Skeletal muscle tissue (tissue), 4 donors: ENCODE data around the gene SIK3. TPM values are rescaled to one million over a fixed set of nuclear protein-coding genes. Genes with fewer than 3 reads are reported as not detected.

Source experiments
- H3K27ac ChIP-seq: one replicate; pipeline ENCODE4 v1.7.0; 2013; ENCODE audit warnings: mild to moderate bottlenecking, low read depth, low read length, inconsistent platforms
- H3K27me3 ChIP-seq, 3 donors: one replicate each; pipeline ENCODE4 v1.7.0; 2013; ENCODE audit warnings: low read length in 3 of 3; ENCODE audit not compliant: control insufficient read depth in 3 of 3, insufficient read depth in 3 of 3
- H3K36me3 ChIP-seq, 3 donors: one replicate each; pipeline ENCODE4 v1.7.0; 2013; ENCODE audit warnings: low read length in 3 of 3; ENCODE audit not compliant: control insufficient read depth in 3 of 3, insufficient read depth in 3 of 3
- H3K4me1 ChIP-seq, 3 donors: one replicate each; pipeline ENCODE4 v1.7.0; 2013; ENCODE audit warnings: low read length in 3 of 3, mild to moderate bottlenecking in 3 of 3; ENCODE audit not compliant: control insufficient read depth in 3 of 3, insufficient read depth in 3 of 3
- H3K4me3 ChIP-seq, 3 donors: one replicate each; pipeline ENCODE4 v1.7.0; 2013; ENCODE audit warnings: low read length in 3 of 3
- H3K9ac ChIP-seq, 3 donors: one replicate each; pipeline ENCODE4 v1.7.0; 2013; ENCODE audit warnings: low read length in 3 of 3, mild to moderate bottlenecking in 3 of 3, moderate library complexity in 2 of 3, low read depth in 1 of 3
- H3K9me3 ChIP-seq, 3 donors: one replicate each; pipeline ENCODE4 v1.7.0; 2013; ENCODE audit warnings: low read length in 3 of 3; ENCODE audit not compliant: control insufficient read depth in 3 of 3
- total RNA-seq: library from RNA; depleted of rRNA; stranded (reverse); fragments of >200 nt; gene quantifications from one replicate; pipeline ENCODE4 v1.2.3, GENCODE V29; 2014
- donor health status: Osteomylitis.

Gene SIK3
- total RNA-seq, 1 donor from 2014 or later = 21.4 TPM

DNA sequence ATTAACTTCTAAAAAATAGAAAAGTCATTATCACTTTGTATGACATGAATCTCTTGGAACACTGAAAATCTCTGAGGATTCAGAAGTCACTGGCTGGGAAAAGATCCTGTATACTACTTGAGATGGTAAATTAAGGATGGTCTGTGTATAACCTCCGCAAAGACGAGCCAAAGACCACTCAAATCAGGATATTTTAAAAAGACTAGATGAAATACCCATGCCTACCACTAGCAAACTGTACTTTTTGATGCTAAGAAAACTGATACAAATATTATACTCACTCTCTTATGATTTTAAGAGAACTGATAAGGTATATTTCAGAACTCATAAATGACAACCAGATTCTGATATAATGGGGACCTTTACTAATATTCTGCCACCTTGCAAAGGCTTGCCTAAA, 182.2 kb downstream of the SIK3 start:
- Histone ChIP-seq H3K36me3 (peaks cover 0 to 4% (median 0%) of the 10 kb centered on the region in 3 donors), H3K27me3 (no peaks in the 10 kb centered on the region), H3K4me1 (peaks cover 0 to 6% (median 4%) of the 10 kb centered on the region in 3 donors), H3K9ac (no peak overlapping the region), H3K4me3 (no peak overlapping the region), H3K27ac (no peak overlapping the region), H3K9me3 (no peaks in the 10 kb centered on the region)

DNA sequence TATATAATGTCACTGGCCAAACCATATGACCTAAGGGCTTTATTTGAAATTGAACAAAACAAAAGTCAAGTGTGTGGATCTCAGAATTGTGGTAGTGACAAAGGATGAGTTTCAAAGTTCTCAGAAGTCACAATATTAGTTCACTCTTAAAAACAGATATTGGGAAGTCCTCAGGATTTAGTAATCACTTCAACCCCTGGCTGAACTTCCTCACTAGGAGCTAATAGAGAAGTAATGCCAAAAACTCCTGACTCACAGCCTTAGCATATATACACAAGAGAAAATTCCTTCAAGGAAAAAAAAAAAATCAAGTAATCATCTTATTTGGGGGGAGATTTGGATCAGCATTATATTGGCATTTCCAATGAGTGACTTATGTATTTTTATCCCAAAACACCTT, 185.2 kb downstream of the SIK3 start:
- H3K4me1 ChIP-seq = peaks cover 0 to 6% (median 4%) of the 10 kb centered on the region in 3 donors
- H3K4me3 ChIP-seq = no peak overlapping the region
- no peak overlapping the region for H3K27ac ChIP-seq
- H3K9ac ChIP-seq = no peak overlapping the region
- no peaks in the 10 kb centered on the region for H3K27me3 ChIP-seq
- H3K36me3 ChIP-seq = no peaks in the 10 kb centered on the region
- H3K9me3 ChIP-seq = no peaks in the 10 kb centered on the region

DNA sequence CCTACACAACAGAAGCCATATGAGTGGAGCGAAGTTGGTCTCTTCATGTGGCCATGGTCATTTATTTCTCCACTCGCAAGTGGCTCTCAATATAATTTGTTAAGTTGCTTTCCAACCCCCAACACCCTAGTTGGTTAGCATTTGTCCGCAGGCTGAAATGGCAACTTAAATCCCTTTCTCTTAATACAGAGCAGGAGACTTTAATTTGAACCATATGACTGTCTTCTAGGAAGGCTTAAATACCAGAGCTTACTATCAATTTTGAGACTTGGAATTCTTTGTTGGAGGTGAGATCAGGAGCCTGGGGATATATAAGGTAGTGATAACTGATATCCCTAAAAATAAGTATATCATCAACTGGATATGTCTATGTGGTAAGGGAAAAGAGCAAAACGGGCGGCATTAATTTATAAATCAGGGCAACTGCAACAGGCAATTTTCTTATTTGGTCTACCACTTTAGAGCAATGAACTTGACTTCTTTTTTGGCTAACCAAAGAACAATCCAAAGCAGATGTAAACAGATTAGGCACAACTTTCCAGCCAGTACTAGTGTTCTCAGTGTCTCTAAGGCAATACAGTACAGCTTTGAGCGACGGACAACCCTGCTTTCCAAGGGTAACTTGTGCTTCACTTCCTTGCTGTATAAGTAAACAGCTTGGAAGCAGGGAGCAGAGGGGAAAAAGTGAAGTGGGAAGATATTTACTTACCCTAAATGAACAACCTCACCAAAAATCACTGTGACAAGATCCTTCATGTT, 186.1 kb downstream of the SIK3 start:
- Histone ChIP-seq H3K4me1 (peaks cover 0 to 6% (median 4%) of the 10 kb centered on the region in 3 donors), H3K27ac (no peak overlapping the region), H3K4me3 (no peak overlapping the region), H3K9ac (no peak overlapping the region), H3K9me3 (no peaks in the 10 kb centered on the region), H3K36me3 (no peaks in the 10 kb centered on the region), H3K27me3 (no peaks in the 10 kb centered on the region)

DNA sequence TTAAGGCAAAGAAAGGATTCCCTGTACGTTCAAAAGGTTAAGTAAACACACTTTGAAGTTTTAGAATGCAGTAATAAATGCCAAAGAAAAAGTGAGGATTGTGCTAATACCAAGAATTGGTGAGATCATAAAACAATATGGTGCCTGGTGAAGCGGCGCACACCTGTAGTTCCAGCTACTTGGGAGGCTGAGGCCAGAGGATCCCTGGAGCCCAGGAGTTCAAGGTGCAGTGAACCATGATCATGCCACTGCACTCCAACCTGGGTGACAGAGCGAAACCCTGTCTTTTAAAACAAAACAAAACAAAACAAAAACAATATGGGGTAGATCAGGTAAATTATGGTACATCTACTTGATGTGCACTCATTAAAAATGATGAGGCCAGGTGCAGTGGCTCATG, 187.4 kb downstream of the SIK3 start:
- peaks cover 4 to 7% (median 6%) of the 10 kb centered on the region in 3 donors for H3K4me1 ChIP-seq
- no peak overlapping the region for H3K9ac ChIP-seq
- no peak overlapping the region for H3K27ac ChIP-seq
- H3K4me3 ChIP-seq = no peak overlapping the region
- H3K9me3 ChIP-seq = no peaks in the 10 kb centered on the region
- no peaks in the 10 kb centered on the region for H3K36me3 ChIP-seq
- H3K27me3 ChIP-seq = no peaks in the 10 kb centered on the region

DNA sequence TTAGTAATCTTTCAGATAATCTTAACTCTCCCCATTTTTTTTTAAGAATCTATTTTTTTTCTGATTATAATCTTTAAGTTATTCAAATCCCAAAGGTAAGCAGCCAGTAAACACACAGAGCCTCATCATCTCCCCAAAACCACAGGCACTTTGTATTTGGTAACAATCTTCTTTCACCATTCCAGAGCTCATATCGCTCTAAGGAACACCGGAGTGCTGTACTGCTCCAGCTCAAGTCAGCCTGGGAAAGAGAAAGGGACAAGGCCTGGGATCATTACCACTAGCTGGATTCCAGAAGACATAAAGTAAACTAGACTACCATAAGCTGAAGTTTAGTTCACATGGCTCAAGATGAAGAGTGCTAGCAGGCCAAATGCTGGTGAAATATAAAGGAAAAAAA, 187.8 kb downstream of the SIK3 start:
- Histone ChIP-seq H3K36me3 (no peaks in the 10 kb centered on the region), H3K27me3 (no peaks in the 10 kb centered on the region), H3K4me1 (peaks cover 4 to 7% (median 6%) of the 10 kb centered on the region in 3 donors)

DNA sequence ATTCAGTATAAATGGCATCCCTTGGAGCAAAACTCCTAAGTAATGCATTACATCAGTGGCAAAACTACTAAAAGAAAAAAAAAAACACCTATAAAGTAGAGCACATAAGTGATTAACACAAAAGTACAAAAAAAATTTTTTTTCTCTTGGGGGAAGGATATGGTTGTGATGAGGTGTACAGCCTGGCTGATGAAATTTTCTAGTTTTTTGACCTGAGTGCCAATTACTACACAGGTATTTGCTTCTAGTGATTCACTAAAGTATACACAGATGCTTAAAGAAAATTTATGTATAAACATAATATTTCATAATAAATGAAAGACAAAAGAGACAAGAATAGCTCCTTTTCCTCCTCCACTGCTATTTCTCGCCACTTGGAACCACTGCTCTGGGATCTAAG, 189.0 kb downstream of the SIK3 start:
- no peak overlapping the region for H3K27ac ChIP-seq
- peaks cover 5 to 7% (median 6%) of the 10 kb centered on the region in 3 donors for H3K4me1 ChIP-seq

More for the DNA sequence above, 187.8 kb downstream of the SIK3 start:
- H3K4me3 ChIP-seq = no peak overlapping the region
- no peak overlapping the region for H3K9ac ChIP-seq
- H3K27ac ChIP-seq = no peak overlapping the region
- no peaks in the 10 kb centered on the region for H3K9me3 ChIP-seq

DNA sequence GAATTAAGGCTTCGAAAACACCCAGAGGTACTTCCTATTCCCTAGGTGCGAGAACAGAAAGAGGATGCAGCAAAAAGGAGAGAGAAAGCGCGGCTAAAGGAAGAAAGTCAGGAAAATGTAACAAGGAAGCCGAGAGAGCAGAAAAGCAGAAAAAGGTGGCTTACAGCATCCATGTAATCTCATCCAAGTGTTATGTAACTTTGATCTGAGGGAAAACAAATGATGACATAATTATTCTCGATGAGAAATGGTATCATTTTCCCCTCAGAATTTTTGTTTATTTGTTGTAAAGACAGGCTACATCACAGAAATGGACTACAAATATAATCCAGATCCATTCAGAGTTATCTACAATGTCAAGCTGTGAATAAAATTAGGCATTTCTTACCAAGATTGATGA, 191.7 kb downstream of the SIK3 start:
- H3K27me3 ChIP-seq = no peaks in the 10 kb centered on the region
- H3K4me3 ChIP-seq = no peak overlapping the region
- H3K9me3 ChIP-seq = no peaks in the 10 kb centered on the region
- H3K36me3 ChIP-seq = no peaks in the 10 kb centered on the region
- no peak overlapping the region for H3K27ac ChIP-seq
- H3K4me1 ChIP-seq = peaks cover 11 to 18% (median 17%) of the 10 kb centered on the region in 3 donors
- H3K9ac ChIP-seq = no peak overlapping the region

More for the DNA sequence above, 189.0 kb downstream of the SIK3 start:
- Histone ChIP-seq H3K27me3 (no peaks in the 10 kb centered on the region), H3K9ac (no peak overlapping the region), H3K36me3 (no peaks in the 10 kb centered on the region), H3K4me3 (no peak overlapping the region), H3K9me3 (no peaks in the 10 kb centered on the region)

DNA sequence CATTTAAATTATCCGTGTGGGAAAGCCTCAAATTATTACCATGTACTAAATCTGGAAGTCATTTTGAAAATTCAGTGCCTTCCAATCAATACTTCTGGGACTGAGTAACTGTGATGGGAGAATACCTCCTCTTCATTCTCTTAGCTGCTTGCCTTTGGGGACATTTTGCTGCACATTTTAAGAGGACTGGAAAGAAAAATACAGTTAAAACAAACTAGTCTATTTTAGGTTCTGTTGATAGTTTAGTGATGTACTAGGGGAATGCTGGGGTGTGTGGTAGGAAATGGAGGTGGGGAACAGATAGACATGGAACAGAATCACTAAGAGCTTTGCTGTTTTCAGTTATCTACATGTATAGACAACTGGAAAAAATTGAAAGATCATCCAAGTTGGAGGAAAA, 195.1 kb downstream of the SIK3 start:
- H3K36me3 ChIP-seq = no peaks in the 10 kb centered on the region
- no peaks in the 10 kb centered on the region for H3K9me3 ChIP-seq
- H3K9ac ChIP-seq = no peak overlapping the region
- H3K27me3 ChIP-seq = no peaks in the 10 kb centered on the region
- no peak overlapping the region for H3K27ac ChIP-seq
- H3K4me3 ChIP-seq = no peak overlapping the region
- peaks cover 12 to 24% (median 20%) of the 10 kb centered on the region in 3 donors for H3K4me1 ChIP-seq

DNA sequence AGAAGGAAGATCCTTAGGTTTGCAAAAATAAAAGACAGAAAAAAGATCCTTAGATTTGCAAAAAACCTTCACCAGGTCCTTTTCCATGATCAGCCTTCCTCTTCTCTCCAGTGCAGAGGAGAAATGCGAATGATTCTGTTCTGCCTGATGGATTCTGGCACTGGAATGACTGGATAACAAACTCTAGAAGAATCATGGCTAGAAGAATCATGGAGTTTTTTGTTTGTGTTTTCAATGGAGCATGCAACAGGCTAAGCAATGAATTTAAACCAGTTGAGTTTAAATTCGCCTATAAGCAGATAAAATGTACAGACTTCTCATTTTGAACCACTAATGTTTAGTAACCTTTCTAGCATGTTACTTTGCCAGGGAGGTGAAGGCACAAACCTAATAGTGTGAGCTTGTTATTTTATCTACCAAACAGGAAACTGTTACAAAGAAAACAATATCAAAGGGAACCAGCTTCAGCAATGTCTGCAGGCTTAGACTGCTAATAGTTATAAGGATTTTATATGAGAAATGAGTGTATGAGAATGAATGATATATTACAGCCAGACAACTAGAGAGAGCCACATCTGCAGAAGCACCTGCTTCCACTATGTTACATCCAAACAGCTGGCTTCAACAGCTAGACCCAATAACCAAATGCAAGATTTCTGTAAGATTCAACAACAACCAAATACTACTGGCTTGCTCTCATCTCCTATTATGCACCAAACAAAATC, 196.1 kb downstream of the SIK3 start:
- no peaks in the 10 kb centered on the region for H3K9me3 ChIP-seq
- no peak overlapping the region for H3K4me3 ChIP-seq
- peak overlapping the region; percentile 69 for H3K27ac ChIP-seq
- peaks cover 12 to 24% (median 20%) of the 10 kb centered on the region in 3 donors for H3K4me1 ChIP-seq
- H3K27me3 ChIP-seq = no peaks in the 10 kb centered on the region
- H3K9ac ChIP-seq = no peak overlapping the region
- H3K36me3 ChIP-seq = no peaks in the 10 kb centered on the region

DNA sequence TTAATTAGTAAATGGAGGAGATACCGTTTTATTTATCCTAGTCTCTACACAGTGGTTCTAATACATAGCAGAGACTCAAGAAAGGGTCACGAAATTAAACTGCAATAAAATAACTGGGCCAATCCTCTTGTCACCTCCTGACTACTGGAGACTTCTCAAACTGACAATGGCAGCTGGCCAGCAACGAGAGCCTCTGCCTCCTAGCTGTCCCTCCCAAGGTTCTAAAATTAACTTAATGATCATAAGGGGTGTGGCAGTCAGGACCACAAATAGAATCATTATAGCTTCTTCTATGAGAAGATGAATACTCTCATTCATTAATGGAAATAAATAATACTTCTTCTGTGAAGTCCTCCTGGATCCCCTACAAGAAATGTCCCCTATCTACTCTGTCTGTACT, 197.0 kb downstream of the SIK3 start:
- H3K9me3 ChIP-seq = no peaks in the 10 kb centered on the region
- H3K27ac ChIP-seq = peak overlapping the region; percentile 69
- peak overlapping the region in 1 of 3 donors; percentile 48 for H3K9ac ChIP-seq
- no peaks in the 10 kb centered on the region for H3K27me3 ChIP-seq
- no peak overlapping the region for H3K4me3 ChIP-seq
- H3K4me1 ChIP-seq = peaks cover 12 to 24% (median 13%) of the 10 kb centered on the region in 3 donors
- H3K36me3 ChIP-seq = peaks cover 2 to 5% (median 3%) of the 10 kb centered on the region in 3 donors
